Stimulated activated CD8-positive, alpha-beta memory T cell treated with anti-CD3 and anti-CD28 coated beads, Interleukin-7, amount 100 ng/mL, for 1 hour (primary cell): ENCODE measurements around the gene RTTN.
"Not testable (repeated sequence)": the region's sequence is repeated elsewhere in the genome, so short reads cannot be mapped to it uniquely, and the experiment has no call there.

ENCODE experiments used
- DNase-seq, 2 donors: peaks; one replicate each; pipeline ENCODE4 v3.0.0-alpha.2; 2020; ENCODE audit warnings: low read depth in 2 of 2

The RTTN gene

GRCh38 chr18:69980982-69981804 is 224.3 kb downstream of the RTTN start:
- DNase-seq: no peak

DNA sequence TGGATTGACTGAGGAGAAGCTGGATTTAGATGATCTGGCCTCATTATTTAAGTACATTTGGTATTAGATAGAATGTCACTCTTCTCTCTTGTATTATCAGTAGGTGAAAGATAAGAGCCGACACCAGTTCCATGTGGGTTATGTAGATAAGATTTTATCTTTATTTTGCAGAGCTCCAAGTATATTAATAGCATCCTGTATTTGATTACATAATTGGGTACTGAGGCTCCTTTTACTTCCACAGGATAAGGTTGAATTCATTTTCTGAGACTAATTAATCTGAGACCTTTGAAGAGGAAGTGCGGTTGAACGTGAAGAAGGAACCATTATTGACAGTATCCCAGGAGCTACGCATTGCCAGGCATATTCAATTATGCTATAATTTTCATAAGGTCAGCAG is 225.0 kb downstream of the RTTN start:
- DNase-seq: no peak

DNA sequence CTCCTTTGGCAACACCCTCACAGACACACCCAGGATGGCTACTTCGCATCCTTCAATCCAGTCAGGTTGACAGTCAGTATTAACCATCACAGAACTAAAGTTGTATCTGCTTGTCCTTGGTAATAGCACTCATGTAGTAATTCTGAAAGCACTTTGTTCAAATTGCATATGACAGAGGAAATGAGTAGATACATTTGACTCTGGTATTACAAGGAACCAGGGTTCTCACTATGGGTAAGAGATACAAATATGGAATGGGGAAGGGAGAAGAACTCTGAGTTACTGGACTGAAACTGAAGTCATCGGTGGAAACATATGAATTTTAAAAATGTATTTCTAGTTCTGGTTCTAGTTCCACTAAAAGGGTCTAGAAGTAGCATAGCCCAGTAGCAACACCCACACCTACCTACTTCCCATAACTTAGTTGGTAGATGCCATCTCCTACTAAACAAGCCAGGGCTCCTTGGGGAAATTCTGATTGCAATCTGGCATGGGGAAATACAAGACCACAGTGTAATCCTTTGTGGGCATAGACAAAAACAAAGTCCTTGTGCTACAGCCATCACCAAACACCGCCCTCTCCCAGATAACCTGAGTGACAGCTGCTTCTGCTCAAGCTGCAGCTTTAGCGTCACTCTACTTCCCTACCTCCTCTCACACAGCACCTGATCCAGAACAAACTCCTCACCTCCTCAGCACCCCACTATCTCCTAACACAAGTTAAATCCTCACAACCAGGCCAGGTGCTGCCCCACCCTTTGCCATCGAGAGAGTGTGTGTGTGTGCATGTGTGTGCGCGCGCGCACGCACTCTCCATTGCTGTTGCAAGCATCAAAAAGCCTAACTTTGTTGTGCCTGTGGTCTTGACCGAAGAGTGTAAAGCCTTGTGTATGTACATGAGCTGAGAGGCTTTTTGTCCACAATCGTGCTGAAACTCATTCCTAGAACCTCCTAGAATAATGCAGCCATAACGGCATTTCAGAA is 226.5 kb downstream of the RTTN start:
- DNase-seq: no peak

DNA sequence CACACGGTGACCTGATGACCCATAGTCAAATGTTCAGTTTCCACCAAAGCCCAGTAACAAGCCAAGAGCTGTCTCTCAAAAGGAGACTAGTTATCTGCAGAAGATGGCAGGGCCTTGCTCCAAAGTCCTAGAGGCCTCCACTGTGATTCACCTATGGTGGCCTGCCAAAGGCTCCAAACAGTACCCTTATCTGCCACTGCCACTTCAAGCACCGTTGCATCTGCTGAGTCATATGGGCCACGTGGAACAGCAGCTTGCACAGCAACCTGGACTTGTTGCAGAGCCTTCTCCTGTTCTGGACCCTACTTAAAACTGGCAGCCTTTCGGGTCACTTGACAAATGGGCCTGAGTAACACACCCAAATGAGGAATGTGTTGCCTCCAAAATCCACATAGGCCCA is 230.2 kb downstream of the RTTN start:
- not testable (repeated sequence) for DNase-seq

GRCh38 chr18:69974365-69974764 is 231.1 kb downstream of the RTTN start:
- no peak for DNase-seq

GRCh38 chr18:69969491-69969890 is 236.0 kb downstream of the RTTN start:
- DNase-seq: no peak

- DNase-seq: no peak
These were observed 237.4 kb downstream of the RTTN start for GRCh38 chr18:69968039-69968438.

DNA sequence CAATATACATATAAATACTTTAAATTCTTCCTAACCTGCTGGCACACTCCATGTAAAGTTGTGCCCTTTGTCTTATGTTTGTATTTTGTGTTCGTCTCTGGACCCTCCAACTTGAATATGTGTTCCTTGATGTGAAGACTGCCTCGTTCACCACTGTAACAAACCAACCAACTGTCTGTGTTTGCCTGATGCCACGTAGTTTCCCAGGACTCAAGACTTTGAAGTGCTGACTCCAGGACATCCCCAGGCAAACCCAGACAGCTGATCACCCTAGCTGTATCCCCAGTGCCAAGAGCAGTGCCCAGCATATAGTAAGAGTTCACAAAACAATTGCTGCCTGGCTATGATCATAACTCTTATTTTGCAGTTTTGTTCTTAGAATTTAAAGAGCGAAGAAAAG is 242.3 kb downstream of the RTTN start:
- no peak for DNase-seq

- DNase-seq: no peak
These were observed 243.8 kb downstream of the RTTN start for GRCh38 chr18:69961718-69962117.

DNA sequence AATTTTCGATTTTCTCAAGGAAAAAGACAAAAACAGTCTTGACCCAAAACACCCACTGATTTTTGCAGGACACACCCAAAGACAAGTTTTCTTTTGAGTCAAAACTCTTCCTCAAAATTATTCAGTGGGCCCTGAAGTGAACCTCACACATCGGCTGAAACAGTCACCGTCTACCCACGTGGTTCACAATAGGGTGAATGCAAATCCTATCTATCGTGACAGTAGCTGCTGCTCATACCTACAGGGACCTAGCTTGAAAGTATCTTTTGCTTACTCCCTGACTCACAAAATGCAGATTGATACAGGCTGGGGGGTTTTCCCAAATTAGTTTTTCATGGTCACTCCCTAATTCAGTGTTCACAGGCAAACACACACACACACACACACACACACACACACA is 247.1 kb downstream of the RTTN start:
- DNase-seq: no peak

GRCh38 chr18:69957747-69958146 is 247.7 kb downstream of the RTTN start:
- DNase-seq: no peak

DNA sequence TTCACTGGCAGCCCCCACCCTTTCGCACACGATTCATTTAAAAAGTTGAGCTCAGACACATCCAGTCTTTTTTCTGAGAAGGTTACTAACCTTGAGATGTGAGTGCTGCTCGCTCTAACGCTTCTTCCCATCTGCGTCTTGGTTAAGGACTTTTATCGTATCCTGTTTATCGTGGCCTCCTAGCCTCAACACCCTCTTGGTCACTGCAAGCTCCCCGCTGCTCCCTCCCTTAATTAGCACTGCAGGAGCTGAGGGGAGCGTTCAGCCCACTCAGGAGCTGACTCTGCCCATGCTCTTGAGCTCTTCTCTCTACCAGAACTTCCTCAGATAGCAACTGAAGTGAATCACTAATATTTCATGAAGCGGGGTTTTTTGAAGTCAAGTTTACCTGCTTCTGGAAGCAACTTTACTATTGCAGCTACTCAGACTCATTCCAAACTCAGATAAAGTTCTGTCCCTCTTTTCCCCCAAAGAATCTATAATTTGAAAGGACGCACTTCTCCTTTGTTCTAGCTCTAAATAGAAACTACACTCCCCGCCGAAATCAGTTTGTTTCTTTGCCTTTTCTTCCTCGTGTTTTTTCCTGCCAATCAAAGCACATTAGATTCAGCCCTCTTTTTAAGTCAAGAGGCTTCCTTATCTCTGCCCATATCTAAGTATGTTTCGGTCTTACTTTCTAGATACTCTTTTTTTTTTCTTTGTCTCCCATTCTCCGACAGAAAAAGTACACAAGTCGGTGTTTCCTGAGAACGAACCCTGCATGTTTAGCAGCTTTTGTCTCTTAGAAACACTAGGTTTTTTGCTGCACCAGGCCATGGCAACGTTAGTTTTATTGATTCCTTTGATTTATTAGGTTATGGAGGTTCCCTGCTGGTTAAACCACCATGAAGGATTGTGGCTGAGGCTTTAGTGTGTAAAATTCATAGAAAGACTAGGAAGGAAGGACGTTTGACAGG is 248.5 kb downstream of the RTTN start:
- no peak for DNase-seq

GRCh38 chr18:69956057-69956456 is 249.4 kb downstream of the RTTN start:
- no peak for DNase-seq

DNA sequence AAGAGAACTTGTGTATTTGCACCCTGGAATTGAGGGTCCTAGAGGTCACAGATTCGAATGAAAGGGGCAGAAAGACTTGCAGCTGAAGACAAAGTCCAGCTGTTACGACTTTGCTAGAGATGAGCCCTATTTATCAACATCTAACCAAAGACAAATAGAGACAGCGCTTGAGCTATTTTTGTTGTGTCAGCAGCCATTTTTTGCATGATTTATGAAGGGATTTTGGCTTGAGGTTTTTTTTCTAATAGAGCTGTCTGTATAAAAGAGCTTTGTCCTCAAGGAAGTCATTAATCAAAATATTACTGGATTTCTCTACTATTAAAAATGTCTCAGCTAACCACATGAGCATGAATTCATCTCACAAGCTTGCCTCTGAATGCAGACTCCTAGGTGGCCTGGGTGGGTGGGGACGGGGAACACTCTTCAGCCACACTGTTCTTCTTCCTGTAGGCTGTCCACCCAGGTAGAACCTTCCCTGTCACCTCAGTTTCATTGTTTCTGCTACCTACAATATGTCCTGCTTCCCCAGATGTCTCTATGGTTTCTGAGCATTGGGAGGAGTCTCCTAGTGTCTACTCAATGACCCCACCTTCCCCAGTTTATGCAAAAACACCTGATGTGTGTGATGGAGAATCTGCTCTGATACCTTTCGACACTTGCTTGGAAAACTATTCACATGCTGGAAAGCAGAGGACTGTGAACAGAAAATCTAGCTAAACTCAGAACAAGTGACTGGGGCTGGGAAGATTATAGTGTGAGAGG is 250.6 kb downstream of the RTTN start:
- no peak for DNase-seq

DNA sequence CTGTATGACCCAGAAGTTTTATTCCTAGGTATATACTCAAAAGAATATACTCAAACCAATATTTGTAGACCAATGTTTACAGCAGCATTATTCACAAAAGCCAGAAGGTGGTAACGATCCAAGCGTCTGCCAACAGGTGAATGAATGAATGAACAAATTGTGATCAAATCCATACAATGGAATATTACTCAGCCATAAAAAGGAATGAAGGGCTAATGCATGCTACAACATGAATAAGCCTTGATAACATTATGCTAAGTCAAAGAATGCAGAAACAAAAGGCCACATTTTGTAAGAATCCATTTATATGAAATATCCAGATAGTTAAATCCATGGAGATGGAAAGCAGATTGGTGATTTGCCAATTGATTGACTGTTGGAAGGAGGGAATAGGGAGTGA is 252.3 kb downstream of the RTTN start:
- DNase-seq: no peak
